H54 (cell line): ENCODE measurements around the gene SMIM26.

Experiments used
- DNase-seq: peaks from one replicate; pipeline ENCODE4 v3.0.0; 2011; ENCODE audit warnings: low spot score, mixed read lengths; ENCODE audit not compliant: insufficient read length
- FAIRE-seq: peaks from 3 replicates; lab custom pipeline; 2011; peaks lifted over from hg19 to GRCh38; lab: Jason Lieb, UNC
- POLR2A ChIP-seq: IDR thresholded peaks from 2 replicates; pipeline ENCODE4 v1.6.1; 2011; ENCODE audit warnings: low read depth, mild to moderate bottlenecking, low read length

Gene SMIM26

DNA sequence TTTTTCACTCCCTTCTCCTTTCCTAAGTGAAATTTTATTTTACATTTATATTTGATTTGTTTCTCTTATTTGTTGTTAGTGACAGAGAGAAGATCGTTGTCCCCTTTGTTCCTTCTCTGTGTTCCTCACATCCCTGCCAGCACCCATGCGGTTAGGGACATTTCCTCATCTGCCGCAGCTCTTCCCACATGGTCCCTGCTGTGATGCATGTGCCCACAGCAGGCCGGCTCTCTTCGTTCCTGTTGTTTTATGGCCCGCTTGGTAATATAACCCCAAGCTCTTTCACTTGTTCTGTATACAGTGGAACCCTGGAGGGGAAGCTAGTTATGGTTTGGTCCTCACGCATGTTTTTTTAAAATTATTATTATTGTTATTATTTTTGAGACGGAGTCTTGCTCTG lies 44.3 kb downstream of the SMIM26 start:
- no peak for DNase-seq
- no peak for TF ChIP-seq POLR2A
- FAIRE-seq: no peak

DNA sequence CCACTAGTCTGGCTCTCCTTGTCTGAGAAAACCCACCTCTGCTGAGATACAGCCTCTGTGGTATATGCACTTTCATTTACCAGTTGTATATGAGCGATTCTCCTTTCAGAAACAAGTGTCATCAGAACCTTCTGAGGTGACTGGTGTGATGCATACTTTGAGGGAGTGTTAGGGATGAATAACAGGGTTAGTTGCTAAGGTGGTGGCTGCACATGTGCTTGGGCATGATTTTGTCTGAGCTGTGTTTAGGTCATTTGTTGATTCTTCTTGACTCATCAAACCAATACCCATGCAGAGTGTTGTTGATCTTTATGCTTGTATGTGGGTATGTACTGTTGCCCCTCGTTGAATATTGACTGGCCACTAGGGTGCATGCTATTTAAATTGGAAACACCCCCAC lies 46.3 kb downstream of the SMIM26 start:
- FAIRE-seq (no peak), DNase-seq (no peak)
- TF ChIP-seq POLR2A: no peak

DNA sequence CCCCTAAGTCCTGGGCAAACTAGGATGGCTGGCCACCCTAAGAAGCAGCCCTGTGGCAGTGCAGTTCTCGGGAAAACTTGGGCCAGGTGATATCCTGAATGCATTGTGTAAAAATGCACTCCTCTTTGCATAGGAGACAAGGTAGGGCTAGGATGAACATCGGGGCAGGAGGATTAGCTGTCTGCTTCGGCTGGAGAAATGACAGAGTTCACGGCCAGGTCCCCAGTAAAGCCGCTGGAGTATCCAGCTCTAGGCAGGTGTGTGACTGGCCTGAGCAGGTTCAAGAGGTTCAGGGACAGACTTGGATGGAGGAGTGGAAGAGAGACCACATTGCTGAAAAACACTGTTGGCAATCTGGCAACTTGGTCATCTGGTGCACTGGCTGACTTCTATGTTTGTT lies 47.0 kb downstream of the SMIM26 start:
- DNase-seq (no peak), FAIRE-seq (no peak)

DNA sequence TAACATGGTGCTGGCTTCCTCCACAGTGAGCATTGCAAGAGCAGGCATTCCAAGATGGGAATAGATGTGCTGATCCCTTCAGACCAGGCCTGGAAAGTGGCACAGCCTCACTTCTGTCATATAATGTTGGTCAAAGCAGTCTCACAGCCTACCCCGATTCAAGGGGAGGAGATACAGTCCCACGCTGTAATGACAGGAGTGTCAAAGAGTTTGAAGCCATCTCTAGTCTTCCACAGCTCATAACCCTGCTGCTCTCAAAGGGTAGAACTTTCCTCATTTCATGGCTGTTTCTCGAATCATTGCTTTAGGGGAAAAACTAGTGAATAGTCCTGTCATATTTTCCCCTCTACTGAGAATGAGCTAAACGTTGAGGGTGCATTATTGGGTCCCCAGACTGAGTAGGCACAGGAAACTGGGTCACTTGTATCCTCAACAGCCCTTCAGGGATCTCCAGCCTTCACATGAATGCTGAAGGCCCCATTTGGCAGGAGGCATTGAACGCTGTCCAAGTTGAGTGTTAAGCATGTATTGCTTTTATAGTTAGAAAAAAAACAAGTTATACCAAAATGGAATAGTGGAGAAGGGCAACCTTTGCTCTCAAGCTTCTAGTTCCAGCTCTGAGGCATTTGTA lies 47.9 kb downstream of the SMIM26 start:
- no peak for FAIRE-seq
- no peak for DNase-seq
- TF ChIP-seq POLR2A: no peak

More for the DNA sequence above, 47.0 kb downstream of the SMIM26 start:
- TF ChIP-seq POLR2A: no peak
